HG03280 (cell line): Measurements from ENCODE around the gene GREM1.

Source experiments
- ATAC-seq: cut with Tn5 transposase; IDR thresholded peaks from one replicate; pipeline ENCODE4 v1.9.1; 2021; ENCODE audit warnings: mild to moderate bottlenecking, moderate library complexity; ENCODE audit not compliant: unreplicated experiment

The GREM1 gene

DNA sequence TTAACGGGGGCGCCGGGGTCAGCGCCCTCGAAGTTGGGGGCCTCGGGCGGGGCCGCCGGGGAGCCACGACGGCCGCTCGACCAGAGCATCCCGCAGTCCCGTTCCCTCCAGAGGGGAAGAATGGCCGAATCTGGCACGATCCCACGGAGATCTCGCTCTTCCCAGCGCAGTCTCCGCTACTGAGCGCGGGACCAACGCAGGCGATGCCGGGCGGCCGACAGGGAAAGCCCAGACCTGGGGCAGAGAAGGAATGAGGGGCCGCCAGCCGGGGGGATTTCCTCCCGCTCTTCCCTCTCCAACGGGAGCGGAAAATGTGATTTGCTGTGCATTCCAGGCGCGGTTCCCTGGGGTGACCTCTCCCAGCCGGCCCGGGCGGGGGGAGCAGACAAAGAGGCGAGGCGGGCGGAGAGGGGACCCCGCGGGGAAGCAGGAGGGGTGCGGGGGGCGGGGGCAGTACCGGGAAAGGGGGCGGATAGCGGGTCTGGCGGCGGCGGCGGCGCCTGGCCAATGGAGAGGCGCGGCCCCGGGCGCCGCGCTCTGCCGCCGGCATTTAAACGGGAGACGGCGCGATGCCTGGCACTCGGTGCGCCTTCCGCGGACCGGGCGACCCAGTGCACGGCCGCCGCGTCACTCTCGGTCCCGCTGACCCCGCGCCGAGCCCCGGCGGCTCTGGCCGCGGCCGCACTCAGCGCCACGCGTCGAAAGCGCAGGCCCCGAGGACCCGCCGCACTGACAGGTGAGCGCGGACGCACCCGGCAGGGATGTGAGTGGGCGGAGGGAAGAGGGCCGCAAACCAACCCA, at the start of gene GREM1:
TSS of gene GREM1 (plus strand) at position 579 of the 801 bp plus-strand sequence. CDS start 12,687 bp downstream, outside the sequence.
- ATAC-seq, result no peak

DNA sequence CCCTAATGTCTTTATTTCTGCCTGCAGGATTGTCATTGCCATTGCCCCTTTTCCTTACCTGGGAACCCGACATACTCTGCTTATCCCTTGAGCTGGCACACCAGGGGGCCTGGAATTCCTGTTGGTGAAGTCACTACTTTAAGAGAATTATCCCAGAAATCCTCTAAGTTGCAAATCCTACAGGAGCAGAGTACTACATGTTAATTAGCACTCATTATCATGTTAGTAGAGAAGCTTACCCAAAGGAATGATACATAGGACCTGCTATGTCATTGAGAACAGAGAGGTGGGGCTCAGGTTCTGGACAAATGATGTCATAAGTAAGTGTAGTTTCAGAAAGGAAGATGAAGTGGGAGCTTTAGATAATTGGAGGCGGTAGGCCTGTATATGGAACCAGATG, 48.9 kb upstream of the GREM1 start:
- ATAC-seq, result no peak

DNA sequence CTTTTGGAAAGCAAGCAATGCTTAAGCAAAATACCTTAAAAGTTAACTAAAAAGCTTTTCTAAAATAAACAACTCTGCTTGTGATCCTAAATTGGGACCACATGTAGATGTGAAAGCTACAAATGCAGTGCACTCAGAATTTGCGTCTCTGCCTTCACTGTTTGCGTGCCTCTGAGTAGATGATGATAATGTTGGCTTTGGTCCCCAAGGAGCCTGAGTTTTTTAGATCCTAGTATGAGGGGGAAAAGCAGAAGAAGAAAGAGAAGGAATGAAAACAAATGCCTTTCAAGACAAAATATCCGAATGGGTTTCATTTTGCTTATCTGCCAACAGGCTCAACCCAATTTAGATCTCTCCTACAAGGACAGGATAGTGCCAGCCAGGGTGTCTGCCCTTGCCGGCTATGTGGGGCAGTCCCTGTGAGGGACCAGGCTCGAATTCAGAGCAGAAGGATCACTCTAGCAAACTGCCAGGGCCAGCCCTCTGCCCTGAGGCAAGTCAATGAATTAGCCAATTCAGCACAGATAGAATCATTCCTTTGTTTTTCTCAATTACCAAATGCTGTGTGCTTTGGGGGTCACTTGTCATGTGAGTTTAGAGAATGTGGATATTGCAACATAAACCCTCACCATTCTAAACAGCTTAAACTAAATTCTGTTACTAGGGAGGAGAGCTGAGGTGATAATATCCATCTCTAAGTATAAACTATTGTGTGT, 47.8 kb upstream of the GREM1 start:
- ATAC-seq, result no peak

DNA sequence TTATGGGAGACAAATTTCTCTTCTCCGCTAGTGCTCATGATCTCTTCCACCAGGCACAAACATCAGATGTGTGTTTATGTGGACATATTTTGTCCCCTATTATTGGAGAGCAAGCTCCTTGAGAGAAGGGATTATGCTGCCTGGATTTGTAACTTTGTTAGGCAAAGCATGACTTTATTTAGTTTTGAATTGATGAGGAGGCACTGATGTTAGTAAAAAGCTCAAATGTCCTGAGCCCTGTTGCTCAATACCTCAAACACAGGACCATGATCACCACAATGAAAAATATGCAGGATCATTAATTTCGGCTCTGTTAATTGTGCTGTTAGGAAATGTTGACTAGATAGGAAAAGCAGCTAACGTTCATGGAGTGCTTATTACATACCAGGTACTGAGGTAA, 47.2 kb upstream of the GREM1 start:
- ATAC-seq, result no peak

DNA sequence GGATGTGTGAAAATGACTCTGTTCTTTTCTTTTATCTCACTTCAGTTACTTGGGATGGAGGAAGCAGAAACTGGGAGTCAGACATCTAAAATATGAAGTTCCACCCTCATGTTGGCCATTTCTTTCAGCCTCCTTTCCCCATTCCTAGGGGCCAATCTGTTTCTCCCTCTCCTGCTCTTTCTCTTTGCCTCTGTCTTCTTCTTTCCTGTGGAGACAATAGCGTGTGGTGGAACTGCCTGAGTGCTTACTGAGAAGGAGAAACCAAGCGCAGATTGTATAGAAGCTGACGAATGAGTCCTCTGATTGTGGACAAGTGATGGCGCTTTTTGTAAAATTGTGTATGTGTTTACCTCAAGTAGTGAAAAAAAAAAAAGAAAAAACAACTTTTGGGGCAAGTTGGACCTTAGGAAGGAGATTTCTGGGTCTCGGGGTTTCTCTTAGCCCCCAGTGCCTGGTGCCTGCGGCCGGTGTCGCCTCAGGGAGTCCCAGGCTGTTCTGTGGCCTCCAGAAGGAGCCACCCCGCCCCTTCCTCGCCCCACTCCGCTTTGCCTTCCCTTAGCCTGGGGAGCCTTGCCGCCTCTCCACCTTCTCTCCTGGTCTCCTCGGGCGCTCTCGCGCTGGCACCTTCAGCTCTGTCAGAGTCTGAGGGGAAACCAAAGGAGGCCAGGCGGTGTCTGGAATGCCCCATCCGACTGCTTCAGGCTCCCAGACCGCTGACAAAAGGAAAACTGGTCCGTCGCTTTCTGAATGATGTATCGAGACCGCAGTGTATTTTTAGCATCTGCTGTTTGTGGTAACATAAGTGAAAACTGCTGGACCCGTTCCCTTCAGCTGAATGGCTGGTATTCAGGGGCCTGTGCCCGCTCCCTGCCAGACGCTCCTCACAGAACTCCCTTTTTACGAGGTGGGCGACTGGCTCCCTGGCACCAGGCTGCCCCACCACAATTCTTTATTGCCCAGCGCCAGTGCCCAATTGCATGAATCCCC, 46.2 kb upstream of the GREM1 start:
- ATAC-seq, result no peak

DNA sequence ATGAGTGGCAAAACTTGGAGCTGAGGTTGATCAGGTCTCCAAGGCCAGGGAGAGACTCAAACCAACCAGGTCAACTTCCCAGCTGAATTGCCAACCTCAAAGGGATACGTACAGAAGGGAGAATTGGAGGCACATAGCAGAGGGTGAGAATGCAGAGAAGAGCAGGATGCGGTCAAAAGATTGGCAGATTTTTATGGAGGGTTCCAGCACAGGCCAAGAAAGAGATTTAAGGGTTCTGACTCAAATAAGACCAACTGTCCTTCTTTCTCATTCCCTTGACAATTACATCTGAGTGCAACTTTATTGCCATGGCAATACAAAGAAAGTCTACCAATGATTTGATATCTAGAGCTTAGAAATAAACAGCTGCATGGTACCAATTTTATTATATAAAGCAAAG, 43.1 kb upstream of the GREM1 start:
- no peak for ATAC-seq

DNA sequence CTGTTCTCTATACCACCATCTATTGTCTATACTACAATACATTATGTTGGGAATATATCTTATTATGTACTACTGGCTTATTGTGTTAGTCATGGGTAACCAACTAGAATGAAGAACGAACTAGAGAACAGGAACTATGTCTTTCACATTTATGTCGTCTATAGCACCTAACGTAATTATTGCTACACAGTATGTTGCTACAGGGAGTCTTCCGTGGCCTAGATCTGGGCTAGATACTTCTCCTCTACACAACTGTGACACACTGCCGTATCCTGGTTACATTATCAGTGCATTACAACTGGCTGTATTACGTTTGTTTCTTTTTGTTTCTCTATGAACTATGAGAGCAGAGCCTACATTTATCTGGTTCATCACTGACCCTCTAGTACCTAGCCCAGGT, 42.3 kb upstream of the GREM1 start:
- no peak for ATAC-seq

DNA sequence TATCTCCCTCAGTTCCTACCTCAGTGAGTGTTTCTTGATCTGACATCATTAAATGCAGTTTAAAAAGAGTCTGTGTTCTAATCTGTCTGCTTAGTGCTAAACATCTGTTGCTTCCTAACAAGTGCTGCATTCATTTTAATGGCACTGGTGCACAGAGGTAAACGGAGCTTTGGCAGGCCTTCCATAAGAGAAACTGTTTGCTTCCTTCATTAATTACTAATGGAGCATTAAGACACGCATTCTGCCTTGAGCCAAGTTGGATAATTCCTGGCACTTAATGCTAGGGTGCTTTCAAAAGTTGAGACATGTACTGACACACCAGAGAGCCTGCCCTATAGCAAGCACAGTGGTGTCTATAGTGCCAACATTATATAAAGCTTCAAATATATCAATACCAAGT, 41.6 kb upstream of the GREM1 start:
- ATAC-seq, result no peak

DNA sequence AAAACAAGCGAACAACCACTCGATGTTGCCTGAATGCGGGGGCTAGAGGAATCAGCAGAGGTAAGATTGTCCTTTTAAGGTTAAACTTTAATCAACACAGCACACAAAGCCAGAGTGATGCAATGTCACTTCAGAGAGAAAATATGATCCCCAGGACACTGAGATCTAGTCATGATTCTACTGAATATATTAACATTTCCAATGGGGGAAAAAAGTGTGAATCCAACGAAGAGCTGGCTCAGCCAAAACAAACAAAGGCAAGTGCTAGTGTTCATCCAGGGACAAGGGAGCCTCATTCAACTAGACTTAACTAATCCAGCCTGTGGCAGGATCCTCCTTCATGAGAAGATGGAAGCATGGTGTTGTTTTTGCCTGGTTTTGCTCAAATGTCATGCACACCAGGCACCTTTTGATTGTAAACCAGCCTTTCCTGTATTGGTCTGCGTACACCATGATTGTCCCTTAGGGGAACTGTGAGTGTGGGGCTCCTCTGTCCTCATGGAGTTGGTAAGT, 40.5 kb upstream of the GREM1 start:
- no peak for ATAC-seq

DNA sequence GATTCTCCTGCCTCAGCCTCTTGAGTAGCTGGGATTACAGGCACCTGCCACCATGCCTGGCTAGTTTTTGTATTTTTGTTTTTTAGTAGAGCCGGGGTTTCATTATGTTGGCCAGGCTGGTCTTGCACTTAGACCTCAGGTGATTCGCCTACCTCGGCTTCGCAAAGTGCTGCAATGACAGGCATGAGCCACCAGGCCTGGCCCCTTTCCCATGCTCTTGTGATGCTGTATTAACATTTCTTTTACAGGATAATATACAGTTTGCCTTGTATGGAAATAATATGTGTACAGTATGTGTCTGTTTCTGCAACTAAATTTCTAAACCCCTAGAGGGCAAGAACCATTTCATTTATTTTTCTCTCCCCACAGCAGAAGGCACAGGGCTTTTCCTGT, 38.5 kb upstream of the GREM1 start:
- no peak for ATAC-seq

DNA sequence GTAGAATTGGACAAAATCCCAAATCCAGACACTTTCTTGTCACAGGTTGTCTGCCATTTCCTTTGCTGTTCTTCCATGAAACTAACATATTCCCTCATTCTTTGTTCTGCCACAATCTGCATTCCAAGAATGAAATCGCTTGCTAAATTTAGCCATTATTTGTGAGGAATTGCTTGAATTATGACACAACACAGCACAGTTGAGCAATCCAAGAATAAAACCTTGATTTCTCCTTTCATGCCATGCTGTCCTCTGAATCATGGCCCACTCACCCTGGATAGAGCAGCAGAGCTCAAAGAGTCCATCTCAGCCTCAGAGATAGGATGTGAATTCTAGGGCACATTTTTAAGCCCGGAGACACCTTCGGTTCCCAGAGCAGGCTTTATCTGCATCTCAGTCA, 35.2 kb upstream of the GREM1 start:
- ATAC-seq, result no peak

DNA sequence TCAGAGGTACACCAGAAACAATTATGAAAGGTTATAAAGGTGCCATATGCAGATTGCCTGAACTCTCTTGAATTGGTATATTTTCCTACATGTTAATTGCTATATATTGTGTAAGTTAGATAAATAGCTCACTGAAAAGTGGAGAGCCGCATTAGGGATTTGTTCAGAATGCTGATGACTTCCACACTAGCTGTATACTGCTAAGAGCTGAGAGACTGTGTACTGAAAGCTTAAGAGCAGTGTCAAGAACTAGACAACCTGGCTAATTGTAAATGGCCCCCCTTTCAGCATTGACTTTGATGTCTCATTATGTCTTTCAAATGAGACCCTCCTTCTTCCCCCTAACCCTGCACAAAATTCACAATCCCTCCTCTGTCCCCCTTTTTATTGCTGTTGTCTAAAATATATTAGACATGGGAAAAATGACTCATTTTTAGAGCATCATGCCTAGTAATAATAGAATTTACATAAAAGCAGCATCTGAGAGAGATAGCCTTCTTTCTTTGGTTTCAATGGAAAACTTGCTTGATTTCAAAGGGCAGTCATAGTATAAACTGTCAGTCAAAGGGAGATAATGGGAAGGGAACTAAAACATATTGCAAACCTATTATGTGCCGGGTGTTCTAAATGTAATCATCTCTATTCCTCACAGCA, 34.7 kb upstream of the GREM1 start:
- ATAC-seq, result no peak

DNA sequence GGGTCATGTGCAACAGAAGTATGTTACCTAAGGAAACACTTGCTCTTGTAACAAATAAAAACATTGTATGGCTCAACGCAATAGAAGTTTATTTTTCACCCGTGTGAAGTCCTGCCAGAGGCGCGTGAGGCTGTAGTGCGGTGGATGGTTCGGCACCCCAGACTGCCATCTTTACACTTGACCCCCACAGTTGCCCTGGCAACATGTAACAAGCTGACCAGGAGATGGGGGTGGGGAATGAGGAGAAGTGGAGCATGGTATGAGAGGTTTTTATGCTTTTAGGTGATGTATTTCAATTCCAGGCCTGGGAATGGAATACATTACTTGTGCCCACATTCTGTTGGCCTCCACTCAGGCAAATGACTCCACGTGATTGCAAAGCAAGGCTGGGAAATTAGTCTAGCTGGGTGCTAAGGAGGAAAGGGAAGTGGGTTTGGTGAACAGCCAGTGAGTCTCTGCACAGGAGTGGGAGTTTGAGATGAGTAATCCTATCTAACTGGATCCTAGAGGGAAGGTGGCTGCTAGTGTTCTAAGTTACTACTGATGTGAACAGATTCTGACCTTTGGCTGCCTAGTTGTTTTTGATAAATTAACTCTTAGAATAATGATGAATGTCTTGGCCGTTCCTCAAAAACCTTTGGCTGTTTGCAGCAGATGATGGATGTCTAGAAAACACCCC, 33.8 kb upstream of the GREM1 start:
- no peak for ATAC-seq

DNA sequence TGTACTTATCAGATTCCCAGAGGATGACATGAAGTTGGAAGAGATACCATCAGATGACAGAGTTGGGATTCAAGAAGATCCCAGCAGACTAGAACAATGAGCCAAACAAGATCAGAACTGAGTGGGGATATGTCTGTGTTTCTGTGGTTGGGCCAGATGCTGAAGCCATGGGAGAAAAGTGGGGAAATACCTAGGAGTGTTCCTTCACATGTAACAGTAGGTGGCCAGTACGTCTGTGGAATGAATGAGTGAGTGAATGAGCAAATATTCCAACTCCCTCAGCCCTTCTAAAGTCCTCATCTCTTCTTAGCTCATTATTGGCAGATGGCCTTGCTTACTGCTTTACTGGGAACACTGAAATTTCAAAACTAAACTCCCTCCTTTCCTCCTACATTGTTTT, 32.2 kb upstream of the GREM1 start:
- ATAC-seq, result no peak

DNA sequence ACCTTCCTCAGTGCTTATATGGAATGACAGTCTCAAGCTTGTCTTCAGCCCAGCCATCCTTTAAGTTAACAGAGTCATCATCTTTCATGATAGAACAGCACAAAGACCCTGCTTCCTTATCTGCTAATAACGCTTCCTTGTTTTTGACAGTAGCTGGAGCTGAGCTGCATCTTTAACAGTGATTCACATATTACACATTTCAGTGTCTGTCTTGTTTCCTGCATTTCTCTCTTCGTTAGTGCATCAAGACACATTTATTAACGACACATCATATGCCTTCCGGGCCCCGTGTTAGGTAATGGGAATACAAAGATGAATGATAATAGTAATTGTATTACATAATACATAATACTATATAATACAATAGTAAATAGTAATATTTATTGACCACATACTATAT, 30.2 kb upstream of the GREM1 start:
- ATAC-seq, result no peak

DNA sequence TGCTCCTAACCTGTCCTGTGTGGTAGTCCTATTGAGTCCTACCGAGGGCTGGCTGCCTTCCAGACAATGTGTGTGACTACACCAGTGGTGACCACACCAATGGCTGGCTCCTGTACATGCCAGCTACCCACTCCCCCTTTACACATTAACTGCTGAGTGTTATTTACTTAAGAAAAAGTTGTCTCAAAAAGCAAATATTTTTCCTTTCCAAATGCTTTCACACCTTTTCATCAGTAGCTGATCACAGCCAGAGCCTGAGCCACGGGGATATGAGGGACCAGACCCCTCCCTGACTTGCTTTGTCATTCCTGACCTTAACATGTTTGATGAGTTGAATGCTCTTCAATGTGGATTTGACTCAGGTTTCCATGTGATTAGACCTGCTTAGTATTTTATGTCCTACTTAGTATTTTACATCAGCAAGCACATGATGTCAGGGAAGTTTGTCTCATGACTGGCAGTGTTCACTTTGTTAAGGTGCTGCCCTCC, 29.6 kb upstream of the GREM1 start:
- no peak for ATAC-seq

DNA sequence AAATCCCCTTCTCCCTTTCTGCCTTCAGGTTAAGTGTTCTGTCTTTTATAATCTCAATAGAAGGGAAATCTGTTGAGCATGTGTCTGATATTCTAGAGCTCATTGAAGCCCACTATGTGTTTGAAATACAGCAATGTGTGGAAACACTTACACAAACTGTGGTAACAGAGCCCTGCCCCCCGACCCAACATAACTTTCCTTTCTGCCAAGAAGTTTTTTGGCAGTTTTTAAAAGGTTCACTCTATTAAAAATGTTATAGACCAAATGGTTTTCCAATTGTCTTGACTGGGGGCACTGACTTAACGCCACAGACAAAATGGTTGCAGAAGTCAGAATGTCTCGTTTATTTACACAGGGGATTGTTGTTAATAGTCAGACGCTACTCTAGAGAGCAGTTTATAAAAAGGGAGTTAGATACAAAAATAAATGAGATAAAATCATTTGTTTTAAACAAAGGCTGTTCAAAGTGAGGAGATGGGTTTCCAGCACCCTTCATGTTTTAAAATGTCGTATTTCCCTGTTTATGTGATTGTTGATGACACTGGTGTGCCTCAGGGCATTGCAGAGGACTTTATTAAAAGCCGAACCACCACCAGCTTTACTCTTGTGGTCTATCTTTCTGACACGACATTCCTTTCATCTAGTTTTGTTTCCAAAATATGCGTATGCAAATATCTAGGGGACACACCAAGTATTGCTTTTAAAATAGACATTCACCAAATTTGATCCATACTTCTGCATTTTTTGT, 26.7 kb upstream of the GREM1 start:
- no peak for ATAC-seq

DNA sequence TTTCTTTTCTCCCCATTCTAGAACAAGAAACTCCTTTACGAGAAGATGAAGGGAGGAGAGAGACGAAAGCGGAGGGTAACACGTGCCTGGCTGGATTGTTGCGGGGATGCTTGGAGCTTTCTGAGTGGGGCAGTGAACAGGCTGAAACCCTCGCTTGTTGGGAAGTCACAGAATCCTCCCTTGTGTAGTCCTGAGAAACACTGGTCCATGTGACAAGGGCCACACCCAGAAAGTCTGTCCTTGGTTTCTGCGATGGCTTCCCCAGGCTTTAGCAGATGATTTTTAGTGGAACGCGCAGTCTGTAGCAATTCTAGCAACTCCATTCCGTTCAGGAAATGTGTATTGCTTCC, 26.1 kb upstream of the GREM1 start:
- ATAC-seq, result no peak

DNA sequence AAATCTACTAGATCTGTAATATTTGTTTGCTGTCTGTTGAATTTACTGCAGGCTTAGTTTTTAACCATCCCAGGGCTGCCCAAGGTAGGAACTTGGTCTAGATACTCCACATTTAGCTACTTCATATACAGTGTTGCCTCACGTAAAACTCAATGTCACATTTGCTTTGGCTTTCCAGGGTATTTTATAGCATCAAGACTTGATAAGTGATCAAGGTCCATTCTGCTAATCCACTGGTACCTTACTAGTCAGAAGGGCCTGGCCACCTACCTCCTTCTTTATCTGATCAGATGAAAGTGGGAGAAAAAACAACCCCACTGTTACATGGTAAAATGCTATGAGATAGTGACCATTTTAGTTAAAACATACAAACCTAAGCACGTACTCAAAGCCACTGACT, 25.5 kb upstream of the GREM1 start:
- no peak for ATAC-seq
